ENCODE results near the gene LENG8.
"Not testable (repeated sequence)": the region's sequence is repeated elsewhere in the genome, so short reads cannot be mapped to it uniquely, and the experiment has no call there.

LENG8 gene

DNA sequence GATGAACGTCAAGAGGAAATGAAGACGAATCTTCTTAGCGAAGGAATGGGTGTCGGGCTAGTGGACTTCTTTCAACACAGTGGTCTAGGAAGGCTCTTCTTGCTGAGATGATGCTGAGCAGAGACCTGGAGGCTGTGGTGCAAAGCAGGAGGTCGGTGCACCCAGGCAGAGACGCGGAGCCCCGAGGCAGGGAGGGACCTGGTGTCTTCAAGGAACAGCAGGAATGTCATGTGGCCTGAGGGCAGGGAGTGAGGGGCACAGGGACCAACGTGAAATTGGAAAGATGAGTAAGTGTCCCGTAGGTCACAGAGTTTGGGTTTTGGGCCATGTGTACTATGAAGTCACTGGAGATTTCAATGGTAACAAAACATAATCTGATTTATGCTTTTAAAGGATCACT, 35.5 kb downstream of the LENG8 start:
- no peak for DNase-seq (ENCODE audit: low read depth)

DNA sequence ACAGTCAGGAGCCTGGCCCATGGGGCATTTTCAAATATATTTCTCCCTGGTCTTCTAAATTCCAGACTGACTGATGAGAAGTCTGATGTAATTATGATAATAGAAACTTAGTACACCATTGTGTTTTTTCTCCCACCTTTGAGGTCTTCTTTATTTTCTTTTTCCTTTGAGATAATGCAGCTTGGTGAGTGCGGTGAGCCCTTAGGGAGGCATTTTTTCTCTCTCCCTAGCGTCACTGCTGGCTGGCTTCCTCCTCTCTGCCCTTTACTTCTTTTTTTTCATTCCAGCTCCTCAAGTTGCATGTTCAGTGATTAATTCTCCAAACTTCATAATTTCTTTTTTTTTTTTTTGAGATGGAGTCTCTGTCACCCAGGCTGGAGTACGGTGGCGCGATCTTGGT, 36.9 kb downstream of the LENG8 start:
- no peak for DNase-seq (ENCODE audit: low read depth)

DNA sequence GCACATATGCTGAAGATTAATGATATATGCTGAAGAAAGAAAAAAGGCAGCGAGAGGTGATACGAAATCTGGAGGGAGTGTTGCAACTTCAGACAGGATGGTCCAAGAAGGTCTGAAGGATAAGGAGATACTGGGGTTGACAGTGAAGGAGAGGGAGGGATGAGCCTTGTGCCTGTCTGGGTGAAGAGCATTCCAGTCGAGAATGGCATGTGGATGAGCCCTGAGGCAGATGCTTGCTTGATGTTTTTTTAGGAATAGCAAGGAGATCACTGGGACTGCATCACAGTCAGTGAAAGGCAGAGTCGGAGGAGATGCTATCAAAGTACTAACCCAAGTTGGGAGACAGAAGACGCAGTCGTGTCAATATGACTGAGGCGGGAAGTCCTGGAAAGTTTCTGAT, 40.3 kb downstream of the LENG8 start:
- no peak for DNase-seq (ENCODE audit: low read depth)

DNA sequence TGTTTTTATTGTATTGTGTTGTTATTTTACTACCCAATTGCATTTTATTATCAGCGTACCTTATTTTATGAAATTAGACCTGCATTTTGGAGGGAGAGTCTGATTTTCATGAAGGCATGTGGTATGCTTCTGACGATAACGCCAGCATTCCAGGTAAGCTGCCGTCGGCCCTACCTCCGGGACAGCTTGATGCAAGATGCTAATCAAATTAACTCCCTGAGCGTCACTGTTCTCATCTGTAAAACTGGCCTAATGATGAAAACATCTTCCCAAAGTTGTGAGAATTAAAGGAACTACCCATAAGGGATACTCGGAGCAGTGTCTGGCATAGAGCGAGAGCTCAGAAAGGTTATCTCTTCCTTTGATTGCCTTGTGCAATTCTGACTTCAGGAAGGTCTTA, 40.8 kb downstream of the LENG8 start:
- DNase-seq (ENCODE audit: low read depth), result no peak

DNA sequence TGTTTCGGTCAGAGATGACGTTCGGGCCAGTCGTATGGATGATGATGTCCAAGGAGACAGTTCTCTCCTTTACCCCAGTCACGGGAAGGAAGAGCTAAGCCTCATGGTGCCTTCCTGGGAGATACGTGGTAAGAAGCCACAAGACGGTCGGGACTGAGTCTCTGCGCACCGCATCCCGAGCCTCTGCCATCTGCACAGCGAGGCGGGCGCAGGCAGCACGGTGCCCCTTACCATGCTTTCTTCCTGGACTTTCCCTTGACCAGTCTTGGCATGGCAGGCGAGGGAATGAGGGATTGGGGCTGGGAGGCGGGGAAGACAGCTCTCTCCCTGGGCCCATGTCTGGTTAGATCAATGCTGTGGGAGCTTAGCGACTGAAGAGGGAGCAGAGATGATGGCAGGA, 43.6 kb downstream of the LENG8 start:
- DNase-seq (ENCODE audit: low read depth), result no peak

DNA sequence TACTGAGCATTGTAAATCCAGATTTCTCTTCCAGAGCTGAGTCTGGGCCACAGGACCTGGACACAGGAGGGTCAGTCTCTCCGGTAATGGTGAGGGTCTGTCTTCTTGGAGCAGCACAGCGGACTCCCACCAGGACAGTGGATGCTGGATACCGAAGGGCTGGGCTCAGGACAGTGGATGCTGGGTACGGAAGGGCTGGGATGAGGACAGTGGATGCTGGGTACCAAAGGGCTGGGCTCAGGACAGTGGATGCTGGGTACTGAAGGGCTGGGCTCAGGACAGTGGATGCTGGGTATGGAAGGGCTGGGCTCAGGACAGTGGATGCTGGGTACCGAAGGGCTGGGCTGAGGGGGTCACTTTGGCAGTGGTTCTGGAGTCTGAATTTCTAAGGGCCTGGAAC, 44.1 kb downstream of the LENG8 start:
- not testable (repeated sequence) for DNase-seq (ENCODE audit: low read depth)

DNA sequence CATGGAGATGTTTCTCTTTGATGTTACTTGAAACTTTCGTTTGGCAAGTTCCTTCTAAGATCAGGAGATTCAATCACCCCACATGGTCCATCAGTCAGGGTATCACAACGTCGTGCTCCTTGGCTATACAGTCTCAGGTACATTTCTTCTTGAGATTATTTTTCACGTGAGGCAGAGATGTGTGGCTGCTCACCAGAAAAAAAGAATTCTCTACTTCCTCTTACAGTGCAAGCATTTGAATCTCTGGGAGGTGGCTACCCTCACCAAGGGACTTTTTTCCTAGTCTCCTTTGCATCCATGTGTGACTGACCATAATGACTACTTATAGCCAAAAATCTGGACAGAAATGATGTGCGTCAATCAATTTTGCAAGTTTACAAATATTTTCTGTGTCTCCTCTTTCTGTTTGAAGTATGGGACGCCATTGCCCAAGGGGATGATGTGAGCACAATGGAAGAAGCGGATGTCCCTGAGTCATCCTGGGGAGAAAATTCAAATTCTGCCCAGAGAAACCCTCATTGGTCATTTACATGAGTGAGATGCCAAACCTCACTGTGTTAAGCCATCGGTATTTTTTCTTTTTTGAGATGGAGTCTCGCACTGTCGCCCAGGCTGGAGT, 45.1 kb downstream of the LENG8 start:
- no peak for DNase-seq (ENCODE audit: low read depth)

DNA sequence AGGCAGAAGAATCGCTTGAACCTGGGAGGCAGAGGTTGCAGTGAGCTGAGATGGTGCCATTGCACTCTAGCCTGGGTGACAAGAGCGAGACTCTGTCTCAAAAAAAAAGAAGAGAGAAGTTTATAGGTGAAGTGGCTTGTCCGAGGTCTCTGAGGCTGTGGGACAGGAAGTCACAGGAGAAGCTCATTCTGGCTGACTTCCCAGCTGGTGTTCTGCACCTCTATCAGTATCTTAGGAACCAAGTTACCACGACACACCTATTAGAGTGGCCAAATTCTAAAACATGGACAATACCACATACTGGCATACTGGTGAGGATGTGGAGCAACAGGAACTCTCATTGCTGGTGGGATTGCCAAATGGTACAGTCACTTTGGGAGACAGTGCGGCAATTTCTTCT, 46.3 kb downstream of the LENG8 start:
- not testable (repeated sequence) for DNase-seq (ENCODE audit: low read depth)

DNA sequence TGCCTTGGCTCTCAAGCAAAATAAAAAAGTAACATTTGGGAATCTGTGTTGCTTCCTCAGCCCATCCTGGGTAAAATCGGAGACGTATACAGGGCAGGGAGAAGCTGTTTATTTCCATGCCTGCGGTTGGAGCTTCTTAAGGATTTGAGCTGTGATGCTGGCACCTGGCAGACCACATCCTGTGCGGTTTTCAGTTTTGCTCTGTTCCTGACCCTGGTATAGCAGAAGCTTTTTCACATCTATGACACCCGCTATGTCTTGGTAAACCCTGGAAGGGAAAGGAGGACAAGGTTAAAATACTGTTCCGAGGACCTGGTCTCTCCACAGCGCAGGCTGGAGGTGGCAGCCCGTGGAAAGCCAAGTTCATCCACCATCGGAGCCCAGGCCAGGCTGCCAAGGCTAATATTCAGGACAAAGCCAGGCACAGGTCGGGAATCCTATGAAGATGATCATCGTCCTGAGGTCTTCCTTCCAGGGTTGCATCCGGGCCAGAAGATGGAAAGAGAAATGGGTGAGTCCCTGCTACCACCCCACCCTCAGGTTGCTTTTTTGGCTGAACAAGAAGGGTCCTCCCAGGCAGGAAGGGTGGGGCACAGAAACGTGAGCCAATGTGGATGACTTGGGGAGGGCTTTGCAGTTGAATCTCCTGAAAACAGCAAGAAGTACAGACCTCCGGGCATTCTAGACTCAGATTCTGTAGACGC, 48.9 kb downstream of the LENG8 start:
- not testable (repeated sequence) for DNase-seq (ENCODE audit: low read depth)

DNA sequence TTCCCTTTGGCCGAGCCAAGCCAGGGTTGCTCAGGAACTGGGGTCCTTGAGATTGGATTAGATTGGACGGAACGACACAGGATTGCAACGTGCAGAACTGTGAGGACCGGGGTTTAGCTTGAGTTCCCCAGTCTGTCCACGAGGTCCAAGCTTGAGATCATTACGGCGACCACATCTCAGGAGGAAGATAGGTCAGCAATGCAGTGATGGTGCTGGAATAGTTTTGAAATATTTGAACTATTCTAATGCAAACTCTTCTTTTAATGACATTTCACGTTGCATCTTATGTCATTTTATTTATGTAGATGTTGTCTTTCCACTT, 49.4 kb downstream of the LENG8 start:
- DNase-seq (ENCODE audit: low read depth), result not testable (repeated sequence)

DNA sequence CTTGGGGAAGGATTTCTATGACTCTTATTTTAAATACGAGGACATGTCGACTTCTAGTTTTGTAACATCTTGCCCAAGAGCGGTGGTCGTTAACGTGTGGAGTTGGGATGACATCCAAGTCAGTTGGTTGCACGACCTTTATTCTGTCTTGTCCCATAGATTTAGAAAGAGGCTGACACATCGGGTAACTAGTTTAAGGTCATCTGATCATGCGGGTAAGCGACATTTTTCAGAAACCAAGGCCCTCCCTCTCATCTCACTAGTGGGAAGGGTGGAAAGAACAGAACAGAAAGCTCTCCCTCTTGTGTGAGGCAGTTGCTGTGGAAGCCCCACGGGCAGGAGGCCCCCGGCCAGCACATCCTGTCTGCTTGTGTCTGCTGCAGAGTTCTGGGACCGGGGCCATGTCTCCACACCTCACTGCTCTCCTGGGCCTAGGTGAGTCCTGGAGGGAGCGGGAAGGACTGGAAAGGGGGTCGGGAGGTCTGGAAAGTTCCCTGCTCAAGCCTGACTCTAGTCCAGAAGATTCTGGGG, 53.6 kb downstream of the LENG8 start, which contains the start of gene LAIR2:
Gene LAIR2 (plus strand): TSS at position 314 of the 531 bp plus-strand sequence. CDS start 88 bp downstream, at position 402.
- DNase-seq (ENCODE audit: low read depth), result no peak

DNA sequence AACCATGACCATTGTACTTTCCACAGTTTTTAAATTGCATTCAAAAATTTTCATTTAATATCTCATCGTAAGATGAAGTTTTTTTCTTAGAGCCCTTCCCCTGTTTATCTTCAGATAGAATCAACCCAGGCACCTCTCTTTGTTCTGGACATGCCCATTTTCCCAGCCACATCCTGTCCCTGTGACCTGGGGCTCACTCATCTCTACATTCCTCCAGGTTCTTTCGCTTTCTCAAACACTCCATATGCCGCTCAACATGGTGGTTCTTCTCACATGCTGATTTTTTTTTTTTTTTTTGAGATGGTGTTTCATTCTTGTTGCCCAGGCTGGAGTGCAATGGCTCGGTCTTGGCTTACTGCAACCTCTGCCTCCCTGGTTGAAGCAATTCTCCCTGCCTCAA, 56.5 kb downstream of the LENG8 start:
- not testable (repeated sequence) for DNase-seq (ENCODE audit: low read depth)

DNA sequence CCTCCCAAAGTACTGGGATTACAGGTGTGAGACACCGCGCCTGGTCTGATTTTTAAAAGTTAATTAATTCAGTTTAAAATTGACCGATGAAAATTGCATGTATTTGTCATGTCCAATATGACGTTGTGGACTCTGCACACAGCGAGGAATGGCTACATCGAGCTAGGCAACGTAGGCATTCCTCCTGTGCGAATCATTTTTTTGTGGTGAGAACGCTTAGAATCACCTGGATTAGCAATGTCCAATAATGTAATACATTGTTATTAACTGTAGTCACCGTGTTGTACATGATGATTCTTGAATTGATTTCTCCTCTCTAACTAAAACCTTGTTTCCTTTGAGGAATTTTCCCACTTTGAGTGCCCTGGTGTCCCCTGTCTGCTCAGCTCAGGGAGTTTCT, 57.1 kb downstream of the LENG8 start:
- no peak for DNase-seq (ENCODE audit: low read depth)

DNA sequence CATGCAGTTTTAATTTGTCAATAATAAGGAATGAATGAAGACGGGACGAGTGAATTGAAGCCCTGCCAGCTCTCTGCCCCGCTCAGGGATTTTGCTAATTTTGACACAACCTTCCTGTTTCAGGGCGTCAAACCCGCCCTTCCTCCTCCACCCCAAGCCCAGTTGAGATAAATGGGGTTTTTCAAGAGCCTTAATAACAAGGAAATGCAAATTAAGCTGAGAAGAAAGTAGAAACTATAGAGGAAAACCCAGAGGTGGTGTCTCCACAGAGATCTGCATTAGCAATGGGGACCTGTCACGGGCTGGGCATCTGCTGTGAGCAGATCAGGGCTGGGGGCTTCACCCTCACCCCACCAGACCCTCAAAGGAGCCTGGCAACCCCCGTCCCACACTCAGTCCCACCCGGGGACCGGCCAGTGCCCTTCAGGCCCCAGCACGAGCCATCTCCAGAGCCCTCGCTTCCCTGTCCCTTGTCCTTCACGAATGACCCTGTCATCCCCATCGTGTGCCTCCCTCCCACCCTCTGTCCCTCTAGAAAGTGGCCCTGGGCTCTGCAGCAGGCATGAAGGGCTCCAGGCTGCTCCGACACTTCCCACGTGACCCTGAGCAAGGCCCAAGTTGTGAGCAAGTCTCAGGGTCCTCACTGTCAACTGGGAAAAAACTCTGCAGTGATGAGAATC, 58.2 kb downstream of the LENG8 start:
- not testable (repeated sequence) for DNase-seq (ENCODE audit: low read depth)

DNA sequence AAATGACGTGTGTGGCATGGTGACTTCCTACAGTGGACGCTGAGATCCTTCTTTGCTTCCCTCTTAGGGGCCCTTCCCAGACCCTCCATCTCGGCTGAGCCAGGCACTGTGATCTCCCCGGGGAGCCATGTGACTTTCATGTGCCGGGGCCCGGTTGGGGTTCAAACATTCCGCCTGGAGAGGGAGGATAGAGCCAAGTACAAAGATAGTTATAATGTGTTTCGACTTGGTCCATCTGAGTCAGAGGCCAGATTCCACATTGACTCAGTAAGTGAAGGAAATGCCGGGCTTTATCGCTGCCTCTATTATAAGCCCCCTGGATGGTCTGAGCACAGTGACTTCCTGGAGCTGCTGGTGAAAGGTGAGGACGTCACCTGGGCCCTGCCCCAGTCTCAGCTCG, 58.8 kb downstream of the LENG8 start:
- no peak for DNase-seq (ENCODE audit: low read depth)

DNA sequence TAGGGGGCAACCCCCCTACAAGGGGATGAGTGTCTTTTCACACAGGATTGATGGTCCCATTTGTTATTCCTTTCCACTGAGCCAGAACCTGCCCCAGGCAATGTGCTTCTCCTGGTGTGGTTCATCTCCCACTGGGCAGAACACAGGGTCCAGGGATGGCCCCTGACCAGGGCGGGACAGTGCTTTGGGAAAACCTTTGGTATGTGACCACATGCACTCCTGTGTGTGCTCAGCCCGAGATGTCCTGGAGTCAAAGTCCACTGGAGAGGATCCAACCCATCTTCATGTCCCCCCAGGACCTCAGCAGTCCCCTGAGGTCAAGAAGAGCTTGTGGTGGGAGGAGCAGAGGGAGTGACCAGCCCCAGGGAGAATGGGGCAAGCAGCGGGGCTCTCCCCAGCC, 59.5 kb downstream of the LENG8 start:
- not testable (repeated sequence) for DNase-seq (ENCODE audit: low read depth)

DNA sequence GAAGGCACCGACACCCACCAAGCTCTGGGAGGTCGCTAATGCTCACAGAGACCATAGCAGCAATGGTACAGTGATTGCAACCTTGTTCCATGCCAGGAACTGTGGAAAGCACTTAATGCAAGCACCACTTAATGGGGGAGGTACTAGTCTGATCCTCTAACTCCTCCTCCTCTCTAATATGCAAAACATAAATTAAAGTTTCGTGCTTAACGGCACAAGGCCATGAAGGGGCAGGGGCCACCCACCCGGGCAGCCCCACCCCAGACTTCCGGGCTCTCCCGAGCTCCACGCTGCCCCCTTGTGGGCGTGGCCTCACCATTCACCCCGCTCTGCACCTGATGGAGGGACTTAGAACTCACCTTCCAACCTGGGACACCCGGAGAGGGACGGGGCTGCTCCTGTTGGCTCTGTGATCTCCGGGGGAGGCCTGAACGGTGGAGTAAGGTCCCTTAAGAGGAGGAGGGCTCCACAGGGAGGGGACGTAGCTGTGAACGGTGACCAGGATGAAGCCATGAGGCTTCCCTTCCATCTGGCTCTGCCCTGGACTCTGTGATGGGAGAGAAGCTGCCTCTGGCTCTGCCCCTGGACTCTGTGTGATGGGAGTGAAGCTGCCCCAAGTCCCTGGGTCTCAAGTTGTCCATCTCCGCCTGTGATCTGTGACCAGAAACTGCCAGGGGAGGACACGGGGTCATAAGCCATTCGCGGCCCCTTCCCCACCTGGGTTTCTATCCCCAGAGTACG, 60.4 kb downstream of the LENG8 start:
- DNase-seq (ENCODE audit: low read depth), result not testable (repeated sequence)
